K562 (cell line): ENCODE results near the gene RAG2. TPM values are rescaled to one million over a fixed set of nuclear protein-coding genes. Genes with fewer than 3 reads are reported as not detected.

Source experiments
- POLR3G ChIP-seq: IDR thresholded peaks from 2 replicates; pipeline ENCODE4 v1.6.1; 2011; ENCODE audit not compliant: insufficient read length, insufficient replicate concordance; ENCODE audit errors: extremely low read depth
- VEZF1 ChIP-seq: fragments of 200-800 bp; sonication (Bioruptor generic); IDR thresholded peaks from 2 replicates; pipeline ENCODE4 v1.6.1; 2017; ENCODE audit warnings: missing genetic modification characterization, missing compliant biosample characterization
- ZNF174 ChIP-seq: fragments of 250-450 bp; sonication (Bioruptor Pico); IDR thresholded peaks from 2 replicates; pipeline ENCODE4 v1.4.0; 2020; ENCODE audit warnings: mild to moderate bottlenecking
- polyA plus RNA-seq, 8 experiments: library from polyadenylated mRNA; depleted of rRNA in 4 of 8; stranded (reverse) in 5 of 8; unstranded in 3 of 8; fragments of >200 nt; fragmentation: Nextera tagmentation in 2 of 8; fragmentation: Illumina TruSeq in 1 of 8; extraction: Ambion mirVana in 2 of 8; extraction: Trizol in 1 of 8; gene quantifications; 2 replicates each; pipeline versions ENCODE4 v1.2.1 to v1.2.3, GENCODE V29; 2011 to 2014; ENCODE audit warnings: inconsistent platforms in 1 of 8, missing spikeins in 1 of 8
- total RNA-seq, 7 experiments: library from RNA; depleted of rRNA in 6 of 7; stranded (reverse); fragments of >200 nt in 6 of 7; fragmentation: Illumina TruSeq in 2 of 7; extraction: Trizol in 2 of 7; gene quantifications; 2 replicates each; pipeline versions ENCODE4 v1.2.1 to v1.2.3, GENCODE V29; 2011 to 2021; ENCODE audit warnings: low replicate concordance in 1 of 7
- TF ChIP-seq, protein P1 (sequence below), 2 experiments: fragments of 450-650 bp; IDR thresholded peaks; 2 replicates each; pipeline ENCODE4 v1.6.1; 2016; ENCODE audit warnings: mild to moderate bottlenecking in 2 of 2, borderline replicate concordance in 1 of 2, low read depth in 1 of 2, moderate library complexity in 1 of 2

The RAG2 gene
- total and polyA plus RNA-seq, 9 of the 15 experiments (the other 6 are each of a cell fraction or from before 2014, with no cell fraction given) = 0.06 to 2.7 (median 0.26) TPM; not detected in 3

DNA sequence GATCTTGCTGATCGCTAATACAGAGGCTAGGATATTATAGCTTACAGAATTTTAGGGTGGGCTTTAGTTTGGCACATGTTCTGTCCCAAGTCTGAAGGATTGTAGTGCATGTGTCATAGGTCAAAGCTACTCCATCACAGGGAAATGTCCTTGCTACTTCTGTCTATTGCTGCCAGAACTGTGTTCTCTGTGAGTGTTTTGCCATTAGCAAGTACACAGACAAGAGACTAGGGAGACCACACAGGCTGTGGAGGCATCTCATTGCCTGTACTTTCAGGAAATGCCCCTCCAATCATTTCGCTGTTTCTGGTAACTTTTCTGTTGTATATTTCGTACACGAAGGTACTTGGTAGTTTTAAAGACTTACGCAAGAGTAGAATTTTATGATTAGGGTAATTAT, 25.5 kb upstream of the RAG2 start (continued):
- TF ChIP-seq, protein P1, sequence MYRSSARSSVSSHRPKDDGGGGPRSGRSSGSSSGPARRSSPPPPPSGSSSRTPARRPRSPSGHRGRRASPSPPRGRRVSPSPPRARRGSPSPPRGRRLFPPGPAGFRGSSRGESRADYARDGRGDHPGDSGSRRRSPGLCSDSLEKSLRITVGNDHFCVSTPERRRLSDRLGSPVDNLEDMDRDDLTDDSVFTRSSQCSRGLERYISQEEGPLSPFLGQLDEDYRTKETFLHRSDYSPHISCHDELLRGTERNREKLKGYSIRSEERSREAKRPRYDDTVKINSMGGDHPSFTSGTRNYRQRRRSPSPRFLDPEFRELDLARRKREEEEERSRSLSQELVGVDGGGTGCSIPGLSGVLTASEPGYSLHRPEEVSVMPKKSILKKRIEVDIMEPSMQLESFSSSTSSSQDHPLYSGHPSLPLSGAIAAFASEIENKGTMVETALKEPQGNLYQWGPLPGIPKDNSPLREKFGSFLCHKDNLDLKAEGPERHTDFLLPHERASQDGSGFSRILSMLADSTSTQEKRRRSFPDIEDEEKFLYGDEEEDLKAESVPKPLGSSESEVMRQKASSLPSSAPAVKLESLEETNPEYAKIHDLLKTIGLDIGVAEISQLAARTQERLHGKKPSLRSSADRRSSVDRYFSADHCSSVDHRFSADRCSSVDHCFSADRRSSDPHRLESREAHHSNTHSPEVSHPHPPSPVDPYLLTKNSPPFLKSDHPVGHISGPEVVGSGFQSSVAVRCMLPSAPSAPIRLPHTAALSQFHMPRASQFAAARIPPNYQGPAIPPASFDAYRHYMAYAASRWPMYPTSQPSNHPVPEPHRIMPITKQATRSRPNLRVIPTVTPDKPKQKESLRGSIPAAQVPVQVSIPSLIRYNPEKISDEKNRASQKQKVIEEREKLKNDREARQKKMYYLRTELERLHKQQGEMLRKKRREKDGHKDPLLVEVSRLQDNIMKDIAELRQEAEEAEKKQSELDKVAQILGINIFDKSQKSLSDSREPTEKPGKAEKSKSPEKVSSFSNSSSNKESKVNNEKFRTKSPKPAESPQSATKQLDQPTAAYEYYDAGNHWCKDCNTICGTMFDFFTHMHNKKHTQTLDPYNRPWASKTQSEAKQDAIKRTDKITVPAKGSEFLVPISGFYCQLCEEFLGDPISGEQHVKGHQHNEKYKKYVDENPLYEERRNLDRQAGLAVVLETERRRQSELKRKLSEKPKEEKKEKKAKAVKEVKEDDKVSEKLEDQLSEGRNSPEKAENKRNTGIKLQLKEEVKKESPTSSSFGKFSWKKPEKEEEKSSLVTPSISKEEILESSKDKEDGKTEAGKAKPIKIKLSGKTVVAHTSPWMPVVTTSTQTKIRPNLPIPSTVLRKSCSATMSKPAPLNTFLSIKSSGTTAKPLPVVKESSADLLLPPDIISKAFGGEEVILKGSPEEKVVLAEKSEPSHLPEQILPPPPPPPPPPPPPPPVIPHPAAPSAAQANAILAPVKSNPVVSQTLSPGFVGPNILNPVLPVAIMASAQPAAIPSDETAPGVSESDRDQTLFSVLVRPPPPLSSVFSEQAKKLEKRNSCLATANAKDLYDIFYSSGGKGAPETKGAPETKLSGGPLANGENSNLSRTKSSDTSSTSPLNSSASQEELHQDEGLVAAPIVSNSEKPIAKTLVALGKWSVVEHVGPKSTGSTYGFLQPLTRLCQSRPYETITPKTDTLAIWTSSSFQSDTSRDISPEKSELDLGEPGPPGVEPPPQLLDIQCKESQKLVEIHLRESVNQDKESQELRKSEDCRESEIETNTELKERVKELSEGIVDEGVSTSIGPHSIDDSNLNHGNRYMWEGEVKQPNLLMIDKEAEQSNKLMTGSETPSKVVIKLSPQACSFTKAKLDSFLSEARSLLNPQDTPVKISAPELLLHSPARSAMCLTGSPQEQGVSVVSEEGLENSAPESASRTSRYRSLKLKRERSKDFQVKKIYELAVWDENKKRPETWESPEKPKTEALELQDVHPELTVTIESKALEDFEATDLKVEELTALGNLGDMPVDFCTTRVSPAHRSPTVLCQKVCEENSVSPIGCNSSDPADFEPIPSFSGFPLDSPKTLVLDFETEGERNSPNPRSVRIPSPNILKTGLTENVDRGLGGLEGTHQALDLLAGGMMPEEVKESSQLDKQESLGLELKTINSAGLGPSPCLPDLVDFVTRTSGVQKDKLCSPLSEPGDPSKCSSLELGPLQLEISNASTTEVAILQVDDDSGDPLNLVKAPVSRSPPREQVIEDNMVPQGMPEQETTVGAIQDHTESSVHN (IDR thresholded peaks at IDR 0.05; ENCODE audit: borderline replicate concordance in 1 of 2, low read depth in 1 of 2) = no peak
- TF ChIP-seq POLR3G = no peak
- TF ChIP-seq ZNF174 (CRISPR knock-in tag) = no peak
- TF ChIP-seq VEZF1 (CRISPR knock-in tag) = no peak
